ENCODE data around the gene SMIM5. TPM values are rescaled to one million over a fixed set of nuclear protein-coding genes. Genes with fewer than 3 reads are reported as not detected.

Gene SMIM5
- total and polyA plus RNA-seq, 8 donors = 1.0 to 3.4 (median 1.8) TPM

DNA sequence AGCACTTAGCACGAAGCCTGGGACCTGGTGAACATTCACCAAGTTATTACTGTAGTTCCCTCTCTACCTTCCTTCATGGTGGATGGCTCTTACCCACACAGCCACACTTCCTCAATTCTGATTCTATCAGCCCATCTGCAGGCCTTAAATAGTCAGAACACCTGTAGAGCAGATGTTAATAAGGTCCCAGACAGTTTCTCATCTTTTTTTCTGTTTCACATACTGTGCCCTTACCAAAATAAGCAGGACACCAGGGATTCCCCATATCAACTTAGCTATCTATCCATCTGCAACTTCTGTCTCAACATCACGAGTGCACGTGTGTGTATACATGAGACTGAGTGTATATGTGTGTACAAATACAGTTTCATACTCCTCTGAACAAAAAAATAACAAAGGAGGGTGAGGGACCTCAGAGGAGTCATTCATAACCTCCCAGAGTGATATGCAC, 30.9 kb downstream of the SMIM5 start:
- no peak overlapping the region for H3K4me3 ChIP-seq
- no peaks in the 10 kb centered on the region for H3K27me3 ChIP-seq
- peaks cover 0 to 45% of the 10 kb centered on the region in 2 donors for H3K36me3 ChIP-seq
- H3K4me1 ChIP-seq = peaks cover 15 to 29% of the 10 kb centered on the region in 2 donors
- no peak overlapping the region for H3K27ac ChIP-seq
- intact Hi-C loops (cut with DNase I) = no loop called here
- TF ChIP-seq CTCF (IDR thresholded peaks at IDR 0.05) = no peak
- no peak for DNase-seq
- no peak for ATAC-seq
- no peaks in the 10 kb centered on the region for H3K9me3 ChIP-seq

- ATAC-seq (no peak), DNase-seq (no peak)
- Histone ChIP-seq H3K9me3 (no peaks in the 10 kb centered on the region), H3K4me3 (peak overlapping the region; percentile 92 to 99), H3K27ac (no peak overlapping the region), H3K4me1 (peaks cover 15 to 37% of the 10 kb centered on the region in 2 donors), H3K36me3 (peaks cover 0 to 50% of the 10 kb centered on the region in 2 donors), H3K27me3 (no peaks in the 10 kb centered on the region)
- intact Hi-C loops (cut with DNase I) = no loop called here
- no peak for TF ChIP-seq CTCF (IDR thresholded peaks at IDR 0.05)
Measured at GRCh38 chr17:75665981-75666380, 32.7 kb downstream of the SMIM5 start.

DNA sequence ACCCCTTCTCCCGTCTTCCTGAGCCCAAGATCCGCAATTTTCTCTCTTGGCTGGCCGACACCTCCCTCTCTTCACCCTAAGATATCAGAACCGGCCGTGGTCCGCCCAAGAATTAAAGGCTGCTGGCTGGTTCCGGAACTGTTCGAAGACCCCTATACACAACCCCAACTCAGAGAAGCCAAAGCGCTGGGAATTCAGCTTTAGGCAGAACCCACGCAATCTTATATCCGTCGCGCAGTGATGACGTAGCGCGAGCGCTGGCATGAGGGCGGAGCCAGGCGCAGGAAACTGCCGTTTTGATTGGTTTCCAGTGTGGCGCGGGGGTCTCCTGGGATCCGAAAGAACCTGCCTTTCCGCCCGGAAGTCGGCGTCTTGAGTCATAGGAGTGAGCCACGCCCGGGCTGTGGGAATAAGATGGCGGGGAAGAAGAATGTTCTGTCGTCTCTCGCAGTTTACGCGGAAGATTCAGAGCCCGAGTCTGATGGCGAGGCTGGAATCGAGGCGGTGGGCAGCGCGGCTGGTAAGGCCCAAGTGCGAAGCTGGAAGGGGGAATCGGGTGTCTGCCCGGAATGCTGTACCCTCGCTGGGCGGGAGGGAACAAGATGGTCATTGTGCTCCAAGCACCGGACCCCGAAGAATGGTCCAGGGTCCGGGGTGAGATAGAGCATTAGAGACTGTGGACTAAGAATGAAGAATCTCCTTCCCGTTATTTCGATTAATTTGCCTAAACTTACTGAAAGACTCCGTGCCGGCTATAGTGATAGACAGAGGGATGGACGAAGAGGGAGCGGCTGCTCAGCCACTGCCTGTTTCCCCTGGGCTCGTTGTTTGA, 33.9 kb downstream of the SMIM5 start, which contains the start of the genes RECQL5 and SAP30BP:
Gene RECQL5 (minus strand): TSS at position 196 of the 832 bp plus-strand sequence. CDS start 597 bp downstream, outside the sequence.
Gene SAP30BP (plus strand): TSS at position 380 of the 832 bp plus-strand sequence. CDS start 35 bp downstream, at position 415.
- Histone ChIP-seq H3K27me3 (no peaks in the 10 kb centered on the region), H3K4me1 (peaks cover 15 to 43% of the 10 kb centered on the region in 2 donors), H3K9me3 (no peaks in the 10 kb centered on the region), H3K4me3 (peak within 1 kb of the TSS; percentile 92 to 99), H3K36me3 (peaks cover 0 to 50% of the 10 kb centered on the region in 2 donors), H3K27ac (peak within 1 kb of the TSS; percentile 76 to 90)
- ATAC-seq (peak; percentile 100), DNase-seq (peak; percentile 97 to 99 (median 99))
- intact Hi-C loops (cut with DNase I) = no loop called here
- TF ChIP-seq CTCF (IDR thresholded peaks at IDR 0.05) = no peak

GRCh38 chr17:75667825-75668224, 34.6 kb downstream of the SMIM5 start:
- ATAC-seq = no peak
- Histone ChIP-seq H3K36me3 (peaks cover 1 to 50% of the 10 kb centered on the region in 2 donors), H3K27me3 (no peaks in the 10 kb centered on the region), H3K27ac (peak overlapping the region in 1 of 2 donors; percentile 90), H3K4me1 (peaks cover 15 to 43% of the 10 kb centered on the region in 2 donors), H3K4me3 (peak overlapping the region; percentile 92 to 99), H3K9me3 (no peaks in the 10 kb centered on the region)
- TF ChIP-seq CTCF (IDR thresholded peaks at IDR 0.05) = no peak
- no peak for DNase-seq
- intact Hi-C loops (cut with DNase I) = no loop called here

GRCh38 chr17:75668489-75668888, 35.3 kb downstream of the SMIM5 start:
- DNase-seq = no peak
- ATAC-seq = no peak
- Histone ChIP-seq H3K27ac (no peak overlapping the region), H3K36me3 (peaks cover 5 to 53% of the 10 kb centered on the region in 2 donors), H3K27me3 (no peaks in the 10 kb centered on the region), H3K9me3 (no peaks in the 10 kb centered on the region), H3K4me1 (peaks cover 15 to 43% of the 10 kb centered on the region in 2 donors), H3K4me3 (peak overlapping the region in 1 of 2 donors; percentile 99)
- TF ChIP-seq CTCF (IDR thresholded peaks at IDR 0.05) = no peak
- intact Hi-C loops (cut with DNase I) = no loop called here
